ENCODE results near the gene EED. TPM values are rescaled to one million over a fixed set of nuclear protein-coding genes. Genes with fewer than 3 reads are reported as not detected.
A peak's percentile ranks its signal among the peaks of the same experiment; 100 is the strongest.

The EED gene
- total RNA-seq, 1 donor from 2014 or later = 32.4 TPM

DNA sequence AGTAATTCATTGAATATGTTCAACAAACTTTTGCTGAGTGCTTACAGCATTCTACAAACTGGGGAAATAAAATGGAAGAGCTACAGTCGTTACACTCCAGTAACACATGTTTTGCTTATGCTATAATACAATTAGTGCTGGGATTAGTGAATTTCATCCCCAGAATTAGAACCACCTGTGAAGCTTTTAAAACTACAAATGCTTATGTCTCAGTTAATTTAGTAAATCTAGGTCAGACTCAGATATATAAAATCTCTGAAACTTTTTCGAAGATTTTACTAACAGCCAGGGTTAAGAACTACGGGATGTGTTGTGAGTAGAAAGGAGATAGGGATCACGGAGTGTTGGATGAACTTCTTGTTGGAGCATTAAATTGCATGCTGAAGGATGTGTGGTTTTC, 33.7 kb upstream of the EED start:
- no peaks in the 10 kb centered on the region for H3K27me3 Mint-ChIP-seq (ENCODE audit: low read depth)
- H3K4me3 Mint-ChIP-seq = no peak overlapping the region
- peaks cover 11% of the 10 kb centered on the region for H3K9me3 Mint-ChIP-seq
- DNase-seq (ENCODE audit: low spot score in 2 of 2, unreplicated experiment in 2 of 2) = no peak
- no peak overlapping the region for H3K27ac Mint-ChIP-seq
- TF ChIP-seq, protein P1, sequence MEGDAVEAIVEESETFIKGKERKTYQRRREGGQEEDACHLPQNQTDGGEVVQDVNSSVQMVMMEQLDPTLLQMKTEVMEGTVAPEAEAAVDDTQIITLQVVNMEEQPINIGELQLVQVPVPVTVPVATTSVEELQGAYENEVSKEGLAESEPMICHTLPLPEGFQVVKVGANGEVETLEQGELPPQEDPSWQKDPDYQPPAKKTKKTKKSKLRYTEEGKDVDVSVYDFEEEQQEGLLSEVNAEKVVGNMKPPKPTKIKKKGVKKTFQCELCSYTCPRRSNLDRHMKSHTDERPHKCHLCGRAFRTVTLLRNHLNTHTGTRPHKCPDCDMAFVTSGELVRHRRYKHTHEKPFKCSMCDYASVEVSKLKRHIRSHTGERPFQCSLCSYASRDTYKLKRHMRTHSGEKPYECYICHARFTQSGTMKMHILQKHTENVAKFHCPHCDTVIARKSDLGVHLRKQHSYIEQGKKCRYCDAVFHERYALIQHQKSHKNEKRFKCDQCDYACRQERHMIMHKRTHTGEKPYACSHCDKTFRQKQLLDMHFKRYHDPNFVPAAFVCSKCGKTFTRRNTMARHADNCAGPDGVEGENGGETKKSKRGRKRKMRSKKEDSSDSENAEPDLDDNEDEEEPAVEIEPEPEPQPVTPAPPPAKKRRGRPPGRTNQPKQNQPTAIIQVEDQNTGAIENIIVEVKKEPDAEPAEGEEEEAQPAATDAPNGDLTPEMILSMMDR (IDR thresholded peaks at IDR 0.05; ENCODE audit: unreplicated experiment) = no peak
- H3K36me3 Mint-ChIP-seq = peaks cover 8% of the 10 kb centered on the region
- H3K4me1 Mint-ChIP-seq = peaks cover 7% of the 10 kb centered on the region

DNA sequence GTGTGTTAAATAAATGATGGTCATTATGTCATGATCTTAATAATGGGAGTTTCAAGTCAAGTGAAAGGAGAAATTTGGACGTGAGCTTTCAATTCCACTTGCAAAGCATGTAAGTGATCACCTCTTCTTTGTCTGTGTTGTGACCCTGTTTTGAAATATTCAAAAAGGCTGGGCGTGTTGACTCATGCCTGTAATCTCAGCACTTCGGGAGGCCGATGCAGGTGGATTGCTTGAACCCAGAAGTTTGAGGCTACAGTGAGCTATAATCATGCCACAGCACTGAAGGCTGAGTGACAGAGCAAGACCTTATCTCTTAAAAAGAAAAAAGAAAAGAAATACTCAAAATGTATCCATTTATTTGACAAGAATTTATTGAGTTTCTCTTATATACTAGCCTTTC, 32.9 kb upstream of the EED start:
- Mint-ChIP-seq H3K4me3 (no peak overlapping the region), H3K4me1 (peaks cover 5% of the 10 kb centered on the region), H3K27me3 (ENCODE audit: low read depth) (no peaks in the 10 kb centered on the region), H3K27ac (no peak overlapping the region), H3K9me3 (peaks cover 8% of the 10 kb centered on the region), H3K36me3 (peaks cover 6% of the 10 kb centered on the region)
- DNase-seq (ENCODE audit: low spot score in 2 of 2, unreplicated experiment in 2 of 2) = no peak
- TF ChIP-seq, protein P1 (IDR thresholded peaks at IDR 0.05; ENCODE audit: unreplicated experiment) = no peak

DNA sequence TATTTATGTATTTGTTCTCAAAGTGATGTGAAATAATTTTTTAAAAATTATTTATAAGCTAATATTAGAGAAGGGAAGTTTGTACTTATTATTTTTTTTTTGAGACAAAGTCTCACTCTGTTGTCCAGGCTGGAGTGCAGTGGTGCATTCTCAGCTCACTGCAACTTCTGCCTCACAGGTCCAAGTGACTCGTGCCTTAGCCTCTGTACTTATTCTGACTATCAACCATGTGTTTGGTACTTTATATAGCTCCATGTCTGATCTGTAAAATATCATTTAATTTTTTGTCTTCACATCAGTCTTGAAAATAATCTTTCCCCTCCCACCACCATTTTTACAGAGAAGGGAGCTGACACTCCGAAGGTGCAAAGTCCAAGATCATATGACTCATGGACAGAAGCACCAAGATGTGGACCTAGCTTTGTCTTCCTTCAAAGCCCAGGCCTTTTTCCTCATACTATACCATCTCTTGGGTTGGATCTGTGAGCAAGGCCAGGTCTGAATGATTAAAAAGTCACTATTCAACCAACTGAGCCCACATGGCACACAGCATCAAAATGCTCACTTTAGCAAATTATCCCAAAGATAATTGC, 32.4 kb upstream of the EED start:
- Mint-ChIP-seq H3K27me3 (ENCODE audit: low read depth) (no peaks in the 10 kb centered on the region), H3K36me3 (peaks cover 5% of the 10 kb centered on the region), H3K4me1 (peaks cover 5% of the 10 kb centered on the region), H3K9me3 (peaks cover 7% of the 10 kb centered on the region), H3K4me3 (no peak overlapping the region), H3K27ac (no peak overlapping the region)
- TF ChIP-seq, protein P1 (IDR thresholded peaks at IDR 0.05; ENCODE audit: unreplicated experiment) = no peak
- no peak for DNase-seq (ENCODE audit: low spot score in 2 of 2, unreplicated experiment in 2 of 2)

DNA sequence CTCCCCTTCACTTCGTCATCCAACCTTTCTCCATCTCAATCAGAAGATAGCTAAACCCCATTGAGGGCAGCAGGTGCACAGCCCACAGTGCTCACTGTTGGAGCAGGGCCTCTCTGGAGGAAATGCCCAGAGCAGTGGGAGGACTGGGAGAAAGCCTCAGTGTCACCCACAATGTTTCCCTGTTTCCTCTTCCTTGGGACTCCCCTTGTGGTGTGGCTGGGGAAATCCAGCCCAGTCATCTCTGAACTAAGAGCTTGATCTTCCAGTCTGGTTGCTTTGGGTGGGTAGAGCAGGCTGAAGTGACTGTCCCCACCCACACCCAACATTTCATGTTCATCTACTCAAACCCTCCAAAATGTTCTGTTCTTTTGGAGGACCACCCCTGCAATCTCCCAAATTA, 29.8 kb upstream of the EED start:
- no peaks in the 10 kb centered on the region for H3K36me3 Mint-ChIP-seq
- H3K9me3 Mint-ChIP-seq = no peaks in the 10 kb centered on the region
- H3K4me3 Mint-ChIP-seq = no peak overlapping the region
- peaks cover 10% of the 10 kb centered on the region for H3K4me1 Mint-ChIP-seq
- no peak for DNase-seq (ENCODE audit: low spot score in 2 of 2, unreplicated experiment in 2 of 2)
- H3K27ac Mint-ChIP-seq = no peak overlapping the region
- TF ChIP-seq, protein P1 (IDR thresholded peaks at IDR 0.05; ENCODE audit: unreplicated experiment) = no peak
- H3K27me3 Mint-ChIP-seq (ENCODE audit: low read depth) = no peaks in the 10 kb centered on the region

DNA sequence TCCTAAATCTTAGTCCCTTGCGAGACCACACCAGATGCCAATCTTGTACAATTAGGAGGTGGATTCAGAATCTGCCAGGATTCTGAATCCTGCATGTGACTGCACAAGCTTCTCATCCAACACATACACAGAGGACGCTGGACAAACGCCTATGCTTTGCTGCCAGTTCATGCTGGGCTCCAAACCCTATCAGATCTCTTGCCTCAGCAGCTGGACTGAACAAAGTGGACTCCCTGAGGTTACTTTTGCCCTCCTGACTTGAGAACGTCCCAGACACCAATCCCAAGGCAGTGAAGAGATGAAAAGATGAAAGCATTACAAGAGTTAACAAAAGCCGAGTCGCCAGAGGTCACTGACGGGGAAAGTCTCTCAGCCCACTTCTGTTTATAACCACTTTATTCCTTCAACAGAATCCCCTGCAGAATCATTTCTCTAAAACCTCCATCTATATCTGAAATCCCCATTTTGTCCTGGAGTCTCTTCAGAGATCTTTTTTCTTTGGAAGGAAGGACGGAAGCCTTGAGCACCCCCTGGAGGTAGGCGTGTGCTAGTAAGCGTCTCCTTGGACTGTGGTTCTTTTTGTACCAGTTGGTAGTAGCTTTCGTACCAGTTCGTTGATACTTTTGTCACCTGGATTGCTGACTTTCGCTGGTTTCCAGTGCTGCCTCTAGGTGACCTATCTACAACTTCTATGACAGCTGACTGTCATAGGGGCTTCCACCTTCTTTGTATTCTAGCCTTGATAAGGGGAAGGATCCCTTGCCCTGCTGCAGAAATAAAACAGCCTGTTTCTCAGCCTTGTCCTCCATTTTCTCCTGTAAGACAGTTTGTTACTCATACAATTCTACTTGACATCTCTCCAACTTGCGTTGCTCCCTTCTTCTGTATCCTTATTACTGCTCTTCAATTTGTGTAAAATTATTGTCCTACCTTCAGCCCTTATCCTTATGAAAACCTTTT, 26.1 kb upstream of the EED start:
- peak in 1 of 2 experiments; percentile 63 for DNase-seq (ENCODE audit: low spot score in 2 of 2, unreplicated experiment in 2 of 2)
- Mint-ChIP-seq H3K36me3 (no peaks in the 10 kb centered on the region), H3K4me3 (peak overlapping the region; percentile 7)

More for the DNA sequence above, 26.1 kb upstream of the EED start:
- H3K4me1 Mint-ChIP-seq = peaks cover 5% of the 10 kb centered on the region
- no peak overlapping the region for H3K27ac Mint-ChIP-seq
- H3K27me3 Mint-ChIP-seq (ENCODE audit: low read depth) = peaks cover 21% of the 10 kb centered on the region
- TF ChIP-seq, protein P1 (IDR thresholded peaks at IDR 0.05; ENCODE audit: unreplicated experiment) = peak; percentile 62
- no peaks in the 10 kb centered on the region for H3K9me3 Mint-ChIP-seq
